ENCODE measurements around the gene FAM3C. TPM values are rescaled to one million over a fixed set of nuclear protein-coding genes. Genes with fewer than 3 reads are reported as not detected.

Gene FAM3C
- total RNA-seq (73.1 and 75.4 TPM in 2 replicates), polyA plus RNA-seq (38.7 and 54.3 TPM in 2 replicates), polyA minus RNA-seq (21.3 and 31.8 TPM in 2 replicates)
- 114 TPM for total RNA-seq (2013)

- H3K27me3 Mint-ChIP-seq: no peaks in the 10 kb centered on the region
- intact Hi-C loops (cut with micrococcal nuclease): loop anchor here (1.0 to 5.0 kb wide), 8 partner anchors 10 to 445 kb away; partner anchors contain the start of gene CPED1
- no peaks in the 10 kb centered on the region for H3K9me3 ChIP-seq (ENCODE audit: control extremely low read depth in 1 of 3, control insufficient read depth in 2 of 3, insufficient read depth in 1 of 3, low read length in 2 of 3)
- H3K4me1 ChIP-seq (ENCODE audit: control insufficient read depth in 2 of 2, insufficient read depth in 2 of 2, low read length in 2 of 2): peaks cover 32 to 36% of the 10 kb centered on the region in 2 donors
- peak; percentile 94 for DNase-seq
- peak within 1 kb of the TSS; percentile 82 for H3K4me2 ChIP-seq (replicated peaks; ENCODE audit: low read depth, low read length, poor library complexity, severe bottlenecking)
- ChIA-PET CTCF (interaction anchor here (0.8 to 8.8 kb wide), 27 partner anchors 9 to 446 kb away, joined by 3 to 286 read pairs (median 5); partner anchors contain the start of gene ING3), POLR2A (interaction anchor here (0.6 to 2.5 kb wide), 7 partner anchors 10 to 45 kb away, joined by 3 to 26 read pairs (median 6); no protein-coding TSS in a partner anchor)
- H3K27ac Mint-ChIP-seq: peak within 1 kb of the TSS; percentile 97
- peak within 1 kb of the TSS; percentile 82 to 96 for H3K27ac ChIP-seq (ENCODE audit: low read length in 2 of 2)
- peaks cover 42% of the 10 kb centered on the region for H3K4me1 Mint-ChIP-seq
- peak within 1 kb of the TSS; percentile 65 to 90 (median 82) for H3K4me3 ChIP-seq (ENCODE audit: control extremely low read depth in 1 of 5, extremely low read depth in 1 of 5, insufficient read depth in 1 of 5, low read depth in 2 of 5, low read length in 4 of 5)
- H3K9me3 Mint-ChIP-seq (ENCODE audit: insufficient read depth): no peaks in the 10 kb centered on the region
- TF ChIP-seq EZH2 (IDR thresholded peaks at IDR 0.05; ENCODE audit: borderline replicate concordance, insufficient read depth, low read depth, low read length, poor library complexity, severe bottlenecking): no peak
- TF ChIP-seq, protein P1, sequence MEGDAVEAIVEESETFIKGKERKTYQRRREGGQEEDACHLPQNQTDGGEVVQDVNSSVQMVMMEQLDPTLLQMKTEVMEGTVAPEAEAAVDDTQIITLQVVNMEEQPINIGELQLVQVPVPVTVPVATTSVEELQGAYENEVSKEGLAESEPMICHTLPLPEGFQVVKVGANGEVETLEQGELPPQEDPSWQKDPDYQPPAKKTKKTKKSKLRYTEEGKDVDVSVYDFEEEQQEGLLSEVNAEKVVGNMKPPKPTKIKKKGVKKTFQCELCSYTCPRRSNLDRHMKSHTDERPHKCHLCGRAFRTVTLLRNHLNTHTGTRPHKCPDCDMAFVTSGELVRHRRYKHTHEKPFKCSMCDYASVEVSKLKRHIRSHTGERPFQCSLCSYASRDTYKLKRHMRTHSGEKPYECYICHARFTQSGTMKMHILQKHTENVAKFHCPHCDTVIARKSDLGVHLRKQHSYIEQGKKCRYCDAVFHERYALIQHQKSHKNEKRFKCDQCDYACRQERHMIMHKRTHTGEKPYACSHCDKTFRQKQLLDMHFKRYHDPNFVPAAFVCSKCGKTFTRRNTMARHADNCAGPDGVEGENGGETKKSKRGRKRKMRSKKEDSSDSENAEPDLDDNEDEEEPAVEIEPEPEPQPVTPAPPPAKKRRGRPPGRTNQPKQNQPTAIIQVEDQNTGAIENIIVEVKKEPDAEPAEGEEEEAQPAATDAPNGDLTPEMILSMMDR (IDR thresholded peaks at IDR 0.05): peak; percentile 91
- peak within 1 kb of the TSS; percentile 79 for H2AFZ ChIP-seq (ENCODE audit: insufficient read depth, low read depth, low read length, poor library complexity, severe bottlenecking)
- peak within 1 kb of the TSS; percentile 92 for H3K9ac ChIP-seq (ENCODE audit: low read length)
- under 1% methylated on average over 80 of the region's 85 CpGs for WGBS (ENCODE audit: insufficient coverage)
- no peaks in the 10 kb centered on the region for H4K20me1 ChIP-seq (ENCODE audit: control insufficient read depth, insufficient read depth, low read length, poor library complexity, severe bottlenecking)
- H3K4me3 Mint-ChIP-seq: peak within 1 kb of the TSS; percentile 92
- peaks cover 6 to 13% of the 10 kb centered on the region in 2 experiments for H3K36me3 ChIP-seq (replicated peaks in 1 of 2; ENCODE audit: control extremely low read depth in 1 of 2, control insufficient read depth in 1 of 2, extremely low read depth in 1 of 2, insufficient read depth in 2 of 2, low read length in 1 of 2)
- peak; percentile 89 for ATAC-seq (ENCODE audit: low read depth)
- H3K79me2 ChIP-seq (ENCODE audit: control insufficient read depth, insufficient read depth, low read length): peaks cover 53% of the 10 kb centered on the region
- no peaks in the 10 kb centered on the region for H3K27me3 ChIP-seq (replicated peaks in 1 of 4; ENCODE audit: control extremely low read depth in 1 of 4, control insufficient read depth in 3 of 4, insufficient read depth in 4 of 4, low read length in 3 of 4)
These were observed at the start of gene FAM3C for GRCh38 chr7:121395961-121396757. TSS of gene FAM3C (minus strand) at chr7:121396308. CDS start at chr7:121382969, 13,339 bp downstream.

GRCh38 chr7:121442845-121443244, 46.7 kb upstream of the FAM3C start:
- peaks cover 34% of the 10 kb centered on the region for H3K4me1 Mint-ChIP-seq
- peaks cover 11 to 19% of the 10 kb centered on the region in 2 donors for H3K4me1 ChIP-seq (ENCODE audit: control insufficient read depth in 2 of 2, insufficient read depth in 2 of 2, low read length in 2 of 2)
- H3K27me3 Mint-ChIP-seq: no peaks in the 10 kb centered on the region
- H3K4me3 Mint-ChIP-seq: no peak overlapping the region
- no peak for TF ChIP-seq EZH2 (IDR thresholded peaks at IDR 0.05; ENCODE audit: borderline replicate concordance, insufficient read depth, low read depth, low read length, poor library complexity, severe bottlenecking)
- TF ChIP-seq, protein P1 (IDR thresholded peaks at IDR 0.05): no peak
- no peak overlapping the region for H3K4me2 ChIP-seq (replicated peaks; ENCODE audit: low read depth, low read length, poor library complexity, severe bottlenecking)
- intact Hi-C loops (cut with micrococcal nuclease): no loop called here
- H3K9ac ChIP-seq (ENCODE audit: low read length): no peak overlapping the region
- POLR2A ChIA-PET: interaction anchor here (0.5 kb wide), 1 partner anchor 315 kb away, joined by 4 read pairs; no protein-coding TSS in a partner anchor
- no peaks in the 10 kb centered on the region for H3K36me3 ChIP-seq (replicated peaks in 1 of 2; ENCODE audit: control extremely low read depth in 1 of 2, control insufficient read depth in 1 of 2, extremely low read depth in 1 of 2, insufficient read depth in 2 of 2, low read length in 1 of 2)
- CTCF ChIA-PET: no interaction called here
- no peak overlapping the region for H3K4me3 ChIP-seq (ENCODE audit: control extremely low read depth in 1 of 5, extremely low read depth in 1 of 5, insufficient read depth in 1 of 5, low read depth in 2 of 5, low read length in 4 of 5)
- H4K20me1 ChIP-seq (ENCODE audit: control insufficient read depth, insufficient read depth, low read length, poor library complexity, severe bottlenecking): no peaks in the 10 kb centered on the region
- H2AFZ ChIP-seq (ENCODE audit: insufficient read depth, low read depth, low read length, poor library complexity, severe bottlenecking): peak overlapping the region; percentile 10
- DNase-seq (no peak), ATAC-seq (ENCODE audit: low read depth) (no peak)
- H3K27ac Mint-ChIP-seq: no peak overlapping the region
- WGBS (ENCODE audit: insufficient coverage): no CpG with 5 or more reads among the region's 2 CpGs
- H3K9me3 ChIP-seq (ENCODE audit: control extremely low read depth in 1 of 3, control insufficient read depth in 2 of 3, insufficient read depth in 1 of 3, low read length in 2 of 3): peaks cover 0 to 4% (median 0%) of the 10 kb centered on the region in 3 donors
- no peaks in the 10 kb centered on the region for H3K79me2 ChIP-seq (ENCODE audit: control insufficient read depth, insufficient read depth, low read length)
- no peaks in the 10 kb centered on the region for H3K27me3 ChIP-seq (replicated peaks in 1 of 4; ENCODE audit: control extremely low read depth in 1 of 4, control insufficient read depth in 3 of 4, insufficient read depth in 4 of 4, low read length in 3 of 4)
- H3K27ac ChIP-seq (ENCODE audit: low read length in 2 of 2): no peak overlapping the region
- no peaks in the 10 kb centered on the region for H3K9me3 Mint-ChIP-seq (ENCODE audit: insufficient read depth)

Data from B cell (primary cell).